Loucy (cell line): Measurements from ENCODE around the gene GAS2L2.

Experiments used
- CTCF ChIP-seq: fragments of 200-600 bp; sonication (generic); conservative IDR thresholded peaks from 2 replicates; pipeline ENCODE4 v1.5.1; 2014; ENCODE audit warnings: mild to moderate bottlenecking, antibody characterized with exemption, low read length
- EZH2phosphoT487 ChIP-seq: fragments of 200-600 bp; IDR thresholded peaks from 2 replicates; pipeline ENCODE4 v1.6.1; 2018; ENCODE audit warnings: antibody characterized with exemption, mild to moderate bottlenecking, moderate library complexity, borderline replicate concordance

- TF ChIP-seq CTCF (no peak), EZH2phosphoT487 (no peak)
Measured at GRCh38 chr17:35732806-35733136, 20.3 kb downstream of the GAS2L2 start.
